OCI-LY1 (cell line): ENCODE results near the gene PSEN1.

Source experiments
- H2AFZ ChIP-seq: fragments of 200-600 bp; sonication (generic), shearing (Covaris generic); 2 replicates; pipeline ENCODE4 v1.6.0; 2014; ENCODE audit warnings: antibody characterized with exemption, mild to moderate bottlenecking, low read length
- H3F3A ChIP-seq: fragments of 200-600 bp; sonication (generic), shearing (Covaris generic); 2 replicates; pipeline ENCODE4 v1.6.0; 2014; ENCODE audit warnings: mild to moderate bottlenecking, antibody characterized with exemption, low read length, moderate library complexity; ENCODE audit not compliant: insufficient read depth
- H3K27ac ChIP-seq: fragments of 200-600 bp; sonication (generic); 2 replicates; pipeline ENCODE4 v1.5.1; 2014; ENCODE audit warnings: low read length, mixed run types, mild to moderate bottlenecking, low read depth; ENCODE audit not compliant: poor library complexity, severe bottlenecking
- H3K27me3 ChIP-seq: fragments of 200-600 bp; sonication (generic); 2 replicates; pipeline ENCODE4 v1.6.0; 2014; ENCODE audit warnings: antibody characterized with exemption, mild to moderate bottlenecking, low read length, moderate library complexity; ENCODE audit not compliant: insufficient read depth
- H3K36me3 ChIP-seq: fragments of 200-600 bp; sonication (generic); 2 replicates; pipeline ENCODE4 v1.6.1; 2014; ENCODE audit warnings: mild to moderate bottlenecking, antibody characterized with exemption, low read length, moderate library complexity, mixed read lengths; ENCODE audit not compliant: insufficient read depth
- H3K4me1 ChIP-seq: fragments of 200-600 bp; sonication (generic); 2 replicates; pipeline ENCODE4 v1.5.1; 2014; ENCODE audit warnings: mild to moderate bottlenecking, low read length, moderate library complexity; ENCODE audit not compliant: insufficient read depth, severe bottlenecking
- H3K4me2 ChIP-seq: fragments of 200-600 bp; sonication (generic), shearing (Covaris generic); 2 replicates; pipeline ENCODE4 v1.6.1; 2014; ENCODE audit warnings: low read length
- H3K4me3 ChIP-seq: fragments of 200-600 bp; sonication (generic); 2 replicates; pipeline ENCODE4 v1.5.1; 2014; ENCODE audit warnings: low read length, low read depth, mild to moderate bottlenecking, mixed read lengths; ENCODE audit not compliant: poor library complexity, severe bottlenecking
- H3K79me2 ChIP-seq: fragments of 200-600 bp; shearing (Covaris generic); 2 replicates; pipeline ENCODE4 v1.6.1; 2016; ENCODE audit warnings: mixed run types, low read length, mixed read lengths; ENCODE audit not compliant: insufficient read depth
- H3K9ac ChIP-seq: fragments of 200-600 bp; sonication (generic), shearing (Covaris generic); 2 replicates; pipeline ENCODE4 v1.6.1; 2014; ENCODE audit warnings: mild to moderate bottlenecking, low read length, mixed read lengths
- H3K9me2 ChIP-seq: fragments of 200-600 bp; sonication (generic), shearing (Covaris generic); 2 replicates; pipeline ENCODE4 v1.6.1; 2014; ENCODE audit warnings: low read depth, mild to moderate bottlenecking, low read length, mixed read lengths
- H3K9me3 ChIP-seq: fragments of 200-600 bp; shearing (Covaris generic); 2 replicates; pipeline ENCODE4 v1.6.1; 2014; ENCODE audit warnings: low read length, mixed read lengths
- H4K20me1 ChIP-seq: fragments of 200-600 bp; sonication (generic), shearing (Covaris generic); 2 replicates; pipeline ENCODE4 v1.6.0; 2016; ENCODE audit warnings: mild to moderate bottlenecking, low read length; ENCODE audit not compliant: insufficient read depth
- CTCF ChIP-seq: fragments of 200-600 bp; sonication (generic), shearing (Covaris generic); IDR thresholded peaks from 2 replicates; pipeline ENCODE4 v1.5.1; 2017; ENCODE audit warnings: mild to moderate bottlenecking, antibody characterized with exemption, low read length, moderate library complexity, mixed read lengths
- EZH2 ChIP-seq: fragments of 200-600 bp; sonication (generic), shearing (Covaris generic); IDR thresholded peaks from 2 replicates; pipeline ENCODE4 v1.8.0; 2017; ENCODE audit warnings: borderline replicate concordance, mixed run types, mild to moderate bottlenecking, antibody characterized with exemption, low read length, moderate library complexity, mixed read lengths

The PSEN1 gene

DNA sequence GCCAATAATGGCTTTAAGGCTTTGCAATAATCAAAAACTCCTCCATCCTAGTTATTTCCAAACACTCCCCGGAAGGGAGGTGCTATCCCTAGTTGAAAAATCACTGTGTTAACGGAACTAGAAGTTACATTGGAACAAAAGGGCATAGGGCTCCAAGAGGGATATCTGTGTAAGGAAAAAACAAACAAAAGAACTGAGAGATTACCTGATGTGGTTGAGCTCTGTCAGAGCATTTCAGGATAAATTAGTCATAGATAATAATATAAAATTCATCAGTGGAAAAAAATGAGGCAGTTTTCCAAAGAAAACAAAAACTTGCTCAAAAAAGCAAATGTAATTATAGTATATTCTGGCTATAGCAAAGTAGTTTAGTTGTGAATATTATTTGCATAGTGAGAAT, 73.6 kb downstream of the PSEN1 start:
- H3K4me2 ChIP-seq: no peak overlapping the region
- no peaks in the 10 kb centered on the region for H4K20me1 ChIP-seq
- peaks cover 80% of the 10 kb centered on the region for H3K36me3 ChIP-seq

DNA sequence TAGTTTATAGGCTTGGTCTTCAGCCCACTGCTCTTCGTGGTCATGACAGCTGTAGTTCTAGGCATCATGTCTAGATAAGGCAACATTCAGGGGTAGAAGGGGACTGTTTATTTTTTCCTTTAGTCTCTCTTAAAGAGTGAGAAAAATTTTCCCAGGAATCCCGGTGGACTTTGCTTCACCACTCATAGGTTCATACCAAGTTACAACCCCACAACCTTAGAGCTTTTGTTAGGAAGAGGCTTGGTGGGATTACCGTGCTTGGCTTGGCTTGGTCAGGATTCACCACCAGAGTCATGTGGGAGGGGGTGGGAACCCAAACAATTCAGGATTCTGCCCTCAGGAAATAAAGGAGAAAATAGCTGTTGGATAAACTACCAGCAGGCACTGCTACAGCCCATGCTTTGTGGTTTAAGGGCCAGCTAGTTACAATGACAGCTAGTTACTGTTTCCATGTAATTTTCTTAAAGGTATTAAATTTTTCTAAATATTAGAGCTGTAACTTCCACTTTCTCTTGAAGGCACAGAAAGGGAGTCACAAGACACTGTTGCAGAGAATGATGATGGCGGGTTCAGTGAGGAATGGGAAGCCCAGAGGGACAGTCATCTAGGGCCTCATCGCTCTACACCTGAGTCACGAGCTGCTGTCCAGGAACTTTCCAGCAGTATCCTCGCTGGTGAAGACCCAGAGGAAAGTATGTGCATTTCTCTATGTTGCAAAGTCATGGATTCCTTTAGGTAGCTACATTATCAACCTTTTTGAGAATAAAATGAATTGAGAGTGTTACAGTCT, 75.1 kb downstream of the PSEN1 start:
- no peaks in the 10 kb centered on the region for H3K9me2 ChIP-seq
- H3K27me3 ChIP-seq: no peaks in the 10 kb centered on the region
- no peak for TF ChIP-seq EZH2
- no peak for TF ChIP-seq CTCF
- H3K9ac ChIP-seq: no peak overlapping the region
- H3K9me3 ChIP-seq: peaks cover 12% of the 10 kb centered on the region
- H4K20me1 ChIP-seq: no peaks in the 10 kb centered on the region
- H3F3A ChIP-seq: no peaks in the 10 kb centered on the region
- H3K4me2 ChIP-seq: no peak overlapping the region
- H3K36me3 ChIP-seq: peaks cover 72% of the 10 kb centered on the region
- no peak overlapping the region for H2AFZ ChIP-seq
- H3K79me2 ChIP-seq: no peaks in the 10 kb centered on the region
- H3K4me3 ChIP-seq: no peak overlapping the region
- H3K27ac ChIP-seq: no peak overlapping the region
- H3K4me1 ChIP-seq: no peaks in the 10 kb centered on the region

More for the DNA sequence above, 73.6 kb downstream of the PSEN1 start:
- H3K4me1 ChIP-seq: no peaks in the 10 kb centered on the region
- H3K79me2 ChIP-seq: no peaks in the 10 kb centered on the region
- no peak for TF ChIP-seq CTCF
- TF ChIP-seq EZH2: no peak
- no peaks in the 10 kb centered on the region for H3K9me2 ChIP-seq
- no peaks in the 10 kb centered on the region for H3F3A ChIP-seq
- H3K9me3 ChIP-seq: peaks cover 12% of the 10 kb centered on the region
- no peaks in the 10 kb centered on the region for H3K27me3 ChIP-seq
- H3K9ac ChIP-seq: no peak overlapping the region
- H3K4me3 ChIP-seq: no peak overlapping the region
- no peak overlapping the region for H3K27ac ChIP-seq
- no peak overlapping the region for H2AFZ ChIP-seq

- Histone ChIP-seq H3K4me2 (no peak overlapping the region), H3K4me3 (no peak overlapping the region), H3F3A (no peaks in the 10 kb centered on the region), H4K20me1 (no peaks in the 10 kb centered on the region), H3K27ac (no peak overlapping the region), H3K9me3 (no peaks in the 10 kb centered on the region), H2AFZ (no peak overlapping the region), H3K9ac (no peak overlapping the region), H3K79me2 (no peaks in the 10 kb centered on the region), H3K4me1 (no peaks in the 10 kb centered on the region), H3K9me2 (no peaks in the 10 kb centered on the region), H3K36me3 (peaks cover 65% of the 10 kb centered on the region), H3K27me3 (no peaks in the 10 kb centered on the region)
- TF ChIP-seq EZH2 (no peak), CTCF (no peak)
These were observed 79.7 kb downstream of the PSEN1 start for GRCh38 chr14:73216030-73216429.
